ENCODE results near the gene NRL.
"Not testable (repeated sequence)": the region's sequence is repeated elsewhere in the genome, so short reads cannot be mapped to it uniquely, and the experiment has no call there.

Gene NRL

GRCh38 chr14:24123424-24124417 is 9.0 kb upstream of the NRL start:
- no peak for DNase-seq (ENCODE audit: low spot score)

GRCh38 chr14:24122898-24123297 is 8.1 kb upstream of the NRL start:
- DNase-seq (ENCODE audit: low spot score) = no peak

- DNase-seq (ENCODE audit: low spot score) = no peak
Measured at GRCh38 chr14:24122416-24122815, 7.7 kb upstream of the NRL start.

- DNase-seq (ENCODE audit: low spot score) = no peak
Measured at GRCh38 chr14:24121210-24121609, 6.5 kb upstream of the NRL start.

GRCh38 chr14:24119691-24120090 is 4.9 kb upstream of the NRL start:
- DNase-seq (ENCODE audit: low spot score) = no peak

- no peak for DNase-seq (ENCODE audit: low spot score)
Measured at GRCh38 chr14:24117179-24117578, 2.4 kb upstream of the NRL start.

GRCh38 chr14:24116128-24116814 is 1.5 kb upstream of the NRL start:
- no peak for DNase-seq (ENCODE audit: low spot score)

- no peak for DNase-seq (ENCODE audit: low spot score)
Measured at GRCh38 chr14:24115422-24116127, 826 bp upstream of the NRL start.

- peak; percentile 87 for DNase-seq (ENCODE audit: low spot score)
Measured at GRCh38 chr14:24113801-24114531, 783 bp downstream of the NRL start.

GRCh38 chr14:24113379-24113800 is 1.4 kb downstream of the NRL start:
- no peak for DNase-seq (ENCODE audit: low spot score)

- no peak for DNase-seq (ENCODE audit: low spot score)
Measured at GRCh38 chr14:24110523-24110922, 4.2 kb downstream of the NRL start.

- no peak for DNase-seq (ENCODE audit: low spot score)
Measured at GRCh38 chr14:24110060-24110459, 4.7 kb downstream of the NRL start.

GRCh38 chr14:24108336-24108874 is 6.3 kb downstream of the NRL start:
- DNase-seq (ENCODE audit: low spot score) = no peak

GRCh38 chr14:24106672-24107271 is 8.0 kb downstream of the NRL start:
- no peak for DNase-seq (ENCODE audit: low spot score)

GRCh38 chr14:24105609-24106239 is 9.0 kb downstream of the NRL start:
- DNase-seq (ENCODE audit: low spot score) = not testable (repeated sequence)

GRCh38 chr14:24103451-24103850 is 11.3 kb downstream of the NRL start:
- DNase-seq (ENCODE audit: low spot score) = no peak

- no peak for DNase-seq (ENCODE audit: low spot score)
Measured at GRCh38 chr14:24102357-24103048, 12.2 kb downstream of the NRL start.

GRCh38 chr14:24100982-24101494 is 13.7 kb downstream of the NRL start:
- DNase-seq (ENCODE audit: low spot score) = no peak

- DNase-seq (ENCODE audit: low spot score) = no peak
Measured at GRCh38 chr14:24100197-24100981, 14.4 kb downstream of the NRL start.

Data from AG20443 (cell line).